Left ventricle myocardium inferior (tissue), 1 donor: ENCODE results near the gene ZNF641. TPM values are rescaled to one million over a fixed set of nuclear protein-coding genes. Genes with fewer than 3 reads are reported as not detected.

Experiments used
- DNase-seq: peaks from one replicate; pipeline ENCODE4 v3.0.0-alpha.2; 2020
- H3K27ac ChIP-seq: fragments of 200-600 bp; replicated peaks from 2 replicates; pipeline ENCODE4 v1.8.0; 2021
- H3K27me3 ChIP-seq: fragments of 200-600 bp; 2 replicates; pipeline ENCODE4 v1.8.0; 2021; ENCODE audit warnings: low read depth
- H3K36me3 ChIP-seq: fragments of 200-600 bp; 2 replicates; pipeline ENCODE4 v1.8.0; 2021
- H3K4me1 ChIP-seq: fragments of 200-600 bp; 2 replicates; pipeline ENCODE4 v1.8.0; 2021
- H3K4me3 ChIP-seq: fragments of 200-600 bp; 2 replicates; pipeline ENCODE4 v1.8.0; 2021; ENCODE audit warnings: mild to moderate bottlenecking, moderate library complexity
- H3K9me3 ChIP-seq: fragments of 200-600 bp; replicated peaks from 2 replicates; pipeline ENCODE4 v1.8.0; 2021
- CTCF ChIP-seq: fragments of 200-600 bp; IDR thresholded peaks from 2 replicates; pipeline ENCODE4 v1.8.0; 2021; ENCODE audit warnings: antibody characterized with exemption, mild to moderate bottlenecking, borderline replicate concordance
- intact Hi-C: fragments of 100-400 bp; cut with micrococcal nuclease; formaldehyde crosslinking; loops from one replicate; pipeline ENCODE4 v1.11.0; 2022
- long read RNA-seq: library from polyadenylated mRNA; unstranded; transcript quantifications from one replicate; pipeline ENCODE4 v2.0.0, GENCODE V29; 2021
- total RNA-seq: library from RNA; stranded (reverse); fragmentation: NEBNext Ultra II Directional; extraction: Animal tissue kit (Norgen Biotek cat#: 25700); gene quantifications from one replicate; pipeline ENCODE4 v1.2.1, GENCODE V29; 2021
- donor health status: DM: no; HTN: yes; CAD: no; lungs with severe emphysema.

The ZNF641 gene
- 16.0 TPM for total RNA-seq
- long read RNA-seq, transcript ZNF641-205 (6 exons, 1,823 nt), result major isoform, 26 of 29 reads
- long read RNA-seq, partial matches to known transcripts, result 1 of 29 reads
- long read RNA-seq, other reads (novel, unspliced or antisense), result 2 of 29 reads

GRCh38 chr12:48350249-48351021 lies at the start of gene ZNF641:
ZNF641 (minus strand) TSS chr12:48350919; CDS start chr12:48348090, 2,829 bp downstream.
- peak; percentile 88 for DNase-seq
- H3K4me1 ChIP-seq, result peaks cover 47% of the 10 kb centered on the region
- no peaks in the 10 kb centered on the region for H3K9me3 ChIP-seq
- intact Hi-C loops, result loop anchor here (10.0 kb wide), 1 partner anchor 156 kb away; no protein-coding TSS in a partner anchor
- no peaks in the 10 kb centered on the region for H3K27me3 ChIP-seq
- H3K4me3 ChIP-seq, result peak within 1 kb of the TSS; percentile 89
- H3K27ac ChIP-seq, result peak within 1 kb of the TSS; percentile 98
- TF ChIP-seq CTCF, result no peak
- H3K36me3 ChIP-seq, result peaks cover 30% of the 10 kb centered on the region

GRCh38 chr12:48390026-48390425 lies 39.3 kb upstream of the ZNF641 start:
- Histone ChIP-seq H3K27me3 (no peaks in the 10 kb centered on the region), H3K4me3 (no peak overlapping the region), H3K27ac (peak overlapping the region; percentile 29), H3K4me1 (peaks cover 29% of the 10 kb centered on the region), H3K36me3 (no peaks in the 10 kb centered on the region), H3K9me3 (no peaks in the 10 kb centered on the region)
- DNase-seq, result no peak
- TF ChIP-seq CTCF, result no peak
- intact Hi-C loops, result no loop called here

GRCh38 chr12:48389409-48389808 lies 38.7 kb upstream of the ZNF641 start:
- Histone ChIP-seq H3K36me3 (no peaks in the 10 kb centered on the region), H3K27me3 (no peaks in the 10 kb centered on the region), H3K4me3 (no peak overlapping the region), H3K4me1 (peaks cover 29% of the 10 kb centered on the region), H3K27ac (peak overlapping the region; percentile 29), H3K9me3 (no peaks in the 10 kb centered on the region)
- DNase-seq, result no peak
- no peak for TF ChIP-seq CTCF
- intact Hi-C loops, result no loop called here

GRCh38 chr12:48388938-48389337 lies 38.2 kb upstream of the ZNF641 start:
- peaks cover 29% of the 10 kb centered on the region for H3K4me1 ChIP-seq
- H3K4me3 ChIP-seq, result no peak overlapping the region
- no peak for TF ChIP-seq CTCF
- no peaks in the 10 kb centered on the region for H3K36me3 ChIP-seq
- intact Hi-C loops, result no loop called here
- peak overlapping the region; percentile 29 for H3K27ac ChIP-seq
- no peaks in the 10 kb centered on the region for H3K27me3 ChIP-seq
- no peaks in the 10 kb centered on the region for H3K9me3 ChIP-seq
- no peak for DNase-seq

- Histone ChIP-seq H3K9me3 (no peaks in the 10 kb centered on the region), H3K27ac (peak overlapping the region; percentile 29), H3K4me3 (no peak overlapping the region), H3K4me1 (peaks cover 29% of the 10 kb centered on the region), H3K36me3 (no peaks in the 10 kb centered on the region), H3K27me3 (no peaks in the 10 kb centered on the region)
- TF ChIP-seq CTCF, result no peak
- intact Hi-C loops, result no loop called here
- no peak for DNase-seq
These were observed 37.7 kb upstream of the ZNF641 start for GRCh38 chr12:48388460-48388859.
